Transverse colon (tissue), 4 donors: ENCODE results near the gene TOMM22.

ENCODE experiments used
- CTCF ChIP-seq, 5 experiments: fragments of 200-600 bp in 3 of 5; fragments of 450-650 bp in 2 of 5; sonication (generic) in 3 of 5; IDR thresholded peaks; 1 replicate in 2 of 5; 2 replicates in 3 of 5; pipeline ENCODE4 v1.5.1; 2016 to 2017; ENCODE audit warnings: antibody characterized with exemption in 5 of 5, inconsistent platforms in 3 of 5, mild to moderate bottlenecking in 2 of 5, moderate library complexity in 1 of 5
- EP300 ChIP-seq: sonication (generic); formaldehyde crosslinking; IDR thresholded peaks from one replicate; pipeline ENCODE4 v1.6.1; 2017; ENCODE audit warnings: antibody characterized with exemption, low read depth
- POLR2AphosphoS5 ChIP-seq, 3 donors: sonication (generic); formaldehyde crosslinking; IDR thresholded peaks; one replicate each; pipeline ENCODE4 v1.6.1; 2016; ENCODE audit warnings: antibody characterized with exemption in 3 of 3

GRCh38 chr22:38697425-38698089 lies 15.8 kb downstream of the TOMM22 start:
- TF ChIP-seq POLR2AphosphoS5 (IDR thresholded peaks at IDR 0.05), result peak in 1 of 3 donors; percentile 9
- TF ChIP-seq CTCF (IDR thresholded peaks at IDR 0.05), result no peak
- no peak for TF ChIP-seq EP300
